Hepatocyte (in vitro differentiated cells): ENCODE measurements around the gene LDB2. TPM values are rescaled to one million over a fixed set of nuclear protein-coding genes. Genes with fewer than 3 reads are reported as not detected.

ENCODE experiments used
- DNase-seq: peaks from one replicate; pipeline ENCODE4 v3.0.0-alpha.2; 2016; ENCODE audit warnings: low spot score
- H2AFZ ChIP-seq: fragments of 200-600 bp; sonication (generic); 2 replicates; pipeline ENCODE4 v1.6.0; 2016; ENCODE audit warnings: antibody characterized with exemption, mild to moderate bottlenecking
- H3K27ac ChIP-seq: fragments of 200-600 bp; sonication (generic); 2 replicates; pipeline ENCODE4 v1.5.1; 2016; ENCODE audit warnings: mild to moderate bottlenecking
- H3K27me3 ChIP-seq: fragments of 200-600 bp; sonication (generic); 2 replicates; pipeline ENCODE4 v1.6.1; 2016
- H3K36me3 ChIP-seq: fragments of 200-600 bp; sonication (generic); replicated peaks from 2 replicates; pipeline ENCODE4 v1.5.1; 2016; ENCODE audit warnings: low read depth; ENCODE audit not compliant: insufficient read depth
- H3K4me1 ChIP-seq: fragments of 200-600 bp; sonication (generic); 2 replicates; pipeline ENCODE4 v1.5.1; 2016; ENCODE audit warnings: mild to moderate bottlenecking, moderate library complexity; ENCODE audit not compliant: insufficient read depth
- H3K4me2 ChIP-seq: fragments of 200-600 bp; sonication (generic); 2 replicates; pipeline ENCODE4 v1.6.0; 2016
- H3K4me3 ChIP-seq: fragments of 200-600 bp; sonication (generic); 2 replicates; pipeline ENCODE4 v1.5.1; 2016; ENCODE audit warnings: mild to moderate bottlenecking
- H3K79me2 ChIP-seq: fragments of 200-600 bp; sonication (generic); 2 replicates; pipeline ENCODE4 v1.6.0; 2017; ENCODE audit warnings: mild to moderate bottlenecking
- H3K9me2 ChIP-seq: fragments of 200-600 bp; sonication (generic); replicated peaks from 2 replicates; pipeline ENCODE4 v1.6.0; 2017; ENCODE audit warnings: mild to moderate bottlenecking; ENCODE audit not compliant: insufficient read depth
- H3K9me3 ChIP-seq: fragments of 200-600 bp; sonication (generic); 2 replicates; pipeline ENCODE4 v1.5.1; 2016; ENCODE audit warnings: low read depth, mild to moderate bottlenecking
- H4K20me1 ChIP-seq: fragments of 200-600 bp; sonication (generic); 2 replicates; pipeline ENCODE4 v1.6.0; 2016; ENCODE audit warnings: mild to moderate bottlenecking; ENCODE audit not compliant: insufficient read depth, poor library complexity, severe bottlenecking
- CTCF ChIP-seq: fragments of 200-600 bp; sonication (generic); IDR thresholded peaks from 2 replicates; pipeline ENCODE4 v1.5.1; 2016; ENCODE audit warnings: antibody characterized with exemption, mild to moderate bottlenecking; ENCODE audit not compliant: poor library complexity
- EZH2 ChIP-seq: fragments of 200-600 bp; sonication (generic); IDR thresholded peaks from 2 replicates; pipeline ENCODE4 v1.6.1; 2016; ENCODE audit warnings: antibody characterized with exemption, mild to moderate bottlenecking, borderline replicate concordance
- EZH2phosphoT487 ChIP-seq: fragments of 200-600 bp; sonication (generic); IDR thresholded peaks from one replicate; pipeline ENCODE4 v1.6.1; 2018; ENCODE audit warnings: antibody characterized with exemption, mild to moderate bottlenecking, low read depth, moderate library complexity; ENCODE audit not compliant: unreplicated experiment, severe bottlenecking
- WGBS: methylation state at CpG from one replicate; pipeline ENCODE4 v1.1.6; 2016; ENCODE audit warnings: low lambda C conversion rate; ENCODE audit errors: missing lambda C conversion rate; 5-methylcytosine and 5-hydroxymethylcytosine counted together
- polyA plus RNA-seq: library from polyadenylated mRNA; unstranded; fragments of >200 nt; fragmentation: Nextera tagmentation; extraction: Ambion mirVana; gene quantifications from 2 replicates; pipeline ENCODE4 v1.2.1, GENCODE V29; 2016
- total RNA-seq: library from RNA; depleted of rRNA; stranded (reverse); fragments of >200 nt; gene quantifications from 2 replicates; pipeline ENCODE4 v1.2.3, GENCODE V29; 2014

Gene LDB2
- total and polyA plus RNA-seq, 2 experiments from 2014 or later = 8.7 to 20.3 TPM

- no peaks in the 10 kb centered on the region for H3K27me3 ChIP-seq
- TF ChIP-seq EZH2 = no peak
- TF ChIP-seq CTCF = no peak
- no peak for TF ChIP-seq EZH2phosphoT487
- no peak overlapping the region for H2AFZ ChIP-seq
- no peak overlapping the region for H3K4me2 ChIP-seq
- H3K36me3 ChIP-seq = no peaks in the 10 kb centered on the region
- no peaks in the 10 kb centered on the region for H4K20me1 ChIP-seq
- no peaks in the 10 kb centered on the region for H3K9me3 ChIP-seq
- WGBS = 61% methylated on average over 4 of the region's 4 CpGs
- no peak overlapping the region for H3K4me3 ChIP-seq
- no peaks in the 10 kb centered on the region for H3K9me2 ChIP-seq
- H3K27ac ChIP-seq = no peak overlapping the region
- DNase-seq = no peak
- H3K79me2 ChIP-seq = no peaks in the 10 kb centered on the region
- H3K4me1 ChIP-seq = peaks cover 6% of the 10 kb centered on the region
These were observed 307.6 kb downstream of the LDB2 start for GRCh38 chr4:16590797-16591196.

GRCh38 chr4:16588651-16589050 lies 309.8 kb downstream of the LDB2 start:
- Histone ChIP-seq H3K9me2 (no peaks in the 10 kb centered on the region), H3K4me2 (no peak overlapping the region), H3K4me3 (no peak overlapping the region), H3K9me3 (no peaks in the 10 kb centered on the region), H4K20me1 (no peaks in the 10 kb centered on the region), H3K27me3 (no peaks in the 10 kb centered on the region), H3K27ac (no peak overlapping the region), H3K36me3 (no peaks in the 10 kb centered on the region), H2AFZ (no peak overlapping the region), H3K79me2 (no peaks in the 10 kb centered on the region), H3K4me1 (peaks cover 6% of the 10 kb centered on the region)
- TF ChIP-seq EZH2phosphoT487 (no peak), CTCF (no peak), EZH2 (no peak)
- WGBS = 89% methylated on average over 6 of the region's 6 CpGs
- no peak for DNase-seq

GRCh38 chr4:16588149-16588548 lies 310.3 kb downstream of the LDB2 start:
- 73% methylated on average over 1 of the region's 1 CpG for WGBS
- Histone ChIP-seq H3K27me3 (no peaks in the 10 kb centered on the region), H3K9me2 (no peaks in the 10 kb centered on the region), H3K4me1 (peaks cover 6% of the 10 kb centered on the region), H3K79me2 (no peaks in the 10 kb centered on the region), H3K4me3 (no peak overlapping the region), H3K27ac (no peak overlapping the region), H2AFZ (no peak overlapping the region), H3K4me2 (no peak overlapping the region), H4K20me1 (no peaks in the 10 kb centered on the region), H3K9me3 (no peaks in the 10 kb centered on the region), H3K36me3 (no peaks in the 10 kb centered on the region)
- no peak for DNase-seq
- no peak for TF ChIP-seq EZH2
- TF ChIP-seq EZH2phosphoT487 = no peak
- TF ChIP-seq CTCF = no peak

- TF ChIP-seq EZH2phosphoT487 (no peak), CTCF (no peak), EZH2 (no peak)
- Histone ChIP-seq H3K27ac (no peak overlapping the region), H3K4me2 (no peak overlapping the region), H3K27me3 (no peaks in the 10 kb centered on the region), H3K9me2 (no peaks in the 10 kb centered on the region), H3K79me2 (no peaks in the 10 kb centered on the region), H3K4me3 (no peak overlapping the region), H3K36me3 (no peaks in the 10 kb centered on the region), H3K4me1 (no peaks in the 10 kb centered on the region), H3K9me3 (no peaks in the 10 kb centered on the region), H2AFZ (no peak overlapping the region), H4K20me1 (no peaks in the 10 kb centered on the region)
- no peak for DNase-seq
- 93% methylated on average over 7 of the region's 7 CpGs for WGBS
These were observed 313.4 kb downstream of the LDB2 start for GRCh38 chr4:16585053-16585452.
